ENCODE data around the gene ZNRF3. TPM values are rescaled to one million over a fixed set of nuclear protein-coding genes. Genes with fewer than 3 reads are reported as not detected.
"Not testable (repeated sequence)": the region's sequence is repeated elsewhere in the genome, so short reads cannot be mapped to it uniquely, and the experiment has no call there.

The ZNRF3 gene
- total and polyA plus RNA-seq, 9 donors = 7.4 to 24.3 (median 11.6) TPM

GRCh38 chr22:29004647-29005371 lies 121.4 kb downstream of the ZNRF3 start:
- Histone ChIP-seq H3K4me3 (no peak overlapping the region), H3K4me1 (ENCODE audit: insufficient read depth) (peaks cover 4% of the 10 kb centered on the region), H3K9me3 (no peaks in the 10 kb centered on the region), H3K36me3 (no peaks in the 10 kb centered on the region), H3K27me3 (no peaks in the 10 kb centered on the region), H3K27ac (peak overlapping the region; percentile 2 to 27)
- TF ChIP-seq EP300 (IDR thresholded peaks at IDR 0.05) (no peak), CTCF (IDR thresholded peaks at IDR 0.05) (no peak), POLR2A (IDR thresholded peaks at IDR 0.05) (no peak)
- DNase-seq = peak; percentile 33 to 60 (median 46)
- 33 to 41% (median 40%) methylated on average over 20 of the region's 20 CpGs for WGBS, 3 donors
- intact Hi-C loops (cut with DNase I) = no loop called here

GRCh38 chr22:29005754-29006153 lies 122.4 kb downstream of the ZNRF3 start:
- H3K27ac ChIP-seq; H3K4me3 ChIP-seq; H3K9me3 ChIP-seq; H3K4me1 ChIP-seq (ENCODE audit: insufficient read depth); H3K27me3 ChIP-seq; intact Hi-C loops (cut with DNase I); H3K36me3 ChIP-seq; DNase-seq: not testable (repeated sequence)
- 91 to 95% (median 93%) methylated on average over 8 of the region's 8 CpGs for WGBS, 3 donors

- intact Hi-C loops (cut with DNase I) = no loop called here
- H3K4me1 ChIP-seq (ENCODE audit: insufficient read depth) = peaks cover 4% of the 10 kb centered on the region
- no peak overlapping the region for H3K27ac ChIP-seq
- no peaks in the 10 kb centered on the region for H3K9me3 ChIP-seq
- DNase-seq = no peak
- TF ChIP-seq POLR2A (IDR thresholded peaks at IDR 0.05) = no peak
- no peak for TF ChIP-seq EP300 (IDR thresholded peaks at IDR 0.05)
- TF ChIP-seq CTCF (IDR thresholded peaks at IDR 0.05) = no peak
- H3K27me3 ChIP-seq = no peaks in the 10 kb centered on the region
- no peaks in the 10 kb centered on the region for H3K36me3 ChIP-seq
- no peak overlapping the region for H3K4me3 ChIP-seq
- WGBS, 3 donors = 82 to 88% (median 83%) methylated on average over 8 of the region's 8 CpGs
Observed at GRCh38 chr22:29006346-29006745, 123.0 kb downstream of the ZNRF3 start.

- H3K27me3 ChIP-seq = no peaks in the 10 kb centered on the region
- intact Hi-C loops (cut with DNase I) = no loop called here
- no peaks in the 10 kb centered on the region for H3K9me3 ChIP-seq
- H3K36me3 ChIP-seq = no peaks in the 10 kb centered on the region
- WGBS, 3 donors = 19 to 41% (median 40%) methylated on average over 5 of the region's 5 CpGs
- peaks cover 4% of the 10 kb centered on the region for H3K4me1 ChIP-seq (ENCODE audit: insufficient read depth)
- no peak for TF ChIP-seq EP300 (IDR thresholded peaks at IDR 0.05)
- TF ChIP-seq POLR2A (IDR thresholded peaks at IDR 0.05) = no peak
- TF ChIP-seq CTCF (IDR thresholded peaks at IDR 0.05) = no peak
- no peak overlapping the region for H3K27ac ChIP-seq
- DNase-seq = no peak
- H3K4me3 ChIP-seq = no peak overlapping the region
Observed at GRCh38 chr22:29009148-29009547, 125.8 kb downstream of the ZNRF3 start.
